GM15510 (cell line): ENCODE results near the gene UVRAG.
A peak's percentile ranks its signal among the peaks of the same experiment; 100 is the strongest.

ENCODE experiments used
- POLR2A ChIP-seq: IDR thresholded peaks from 3 replicates; pipeline ENCODE4 v1.6.1; 2011; ENCODE audit warnings: borderline replicate concordance; ENCODE audit not compliant: insufficient read length; ENCODE audit errors: extremely low read depth

Gene UVRAG

DNA sequence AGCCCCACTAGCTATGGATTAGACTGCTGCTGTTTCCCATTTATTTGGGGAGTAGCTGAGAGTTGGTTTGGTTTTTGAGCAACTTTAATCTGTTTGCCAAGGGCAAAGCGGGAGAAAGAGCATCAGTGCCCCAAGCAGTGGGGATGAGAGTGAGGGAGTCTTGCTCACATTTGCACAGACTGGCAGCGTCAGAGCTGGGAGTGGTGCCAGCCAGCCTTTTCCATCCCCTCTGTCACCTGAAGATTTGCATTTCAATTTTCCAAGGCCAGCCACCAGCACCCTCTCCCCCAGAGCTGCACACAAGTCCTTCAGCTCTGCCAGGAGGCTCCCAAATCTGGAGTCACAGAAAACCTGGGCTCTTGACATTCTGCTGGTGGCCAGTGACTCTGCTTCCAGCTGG lies 21.0 kb upstream of the UVRAG start:
- no peak for TF ChIP-seq POLR2A

DNA sequence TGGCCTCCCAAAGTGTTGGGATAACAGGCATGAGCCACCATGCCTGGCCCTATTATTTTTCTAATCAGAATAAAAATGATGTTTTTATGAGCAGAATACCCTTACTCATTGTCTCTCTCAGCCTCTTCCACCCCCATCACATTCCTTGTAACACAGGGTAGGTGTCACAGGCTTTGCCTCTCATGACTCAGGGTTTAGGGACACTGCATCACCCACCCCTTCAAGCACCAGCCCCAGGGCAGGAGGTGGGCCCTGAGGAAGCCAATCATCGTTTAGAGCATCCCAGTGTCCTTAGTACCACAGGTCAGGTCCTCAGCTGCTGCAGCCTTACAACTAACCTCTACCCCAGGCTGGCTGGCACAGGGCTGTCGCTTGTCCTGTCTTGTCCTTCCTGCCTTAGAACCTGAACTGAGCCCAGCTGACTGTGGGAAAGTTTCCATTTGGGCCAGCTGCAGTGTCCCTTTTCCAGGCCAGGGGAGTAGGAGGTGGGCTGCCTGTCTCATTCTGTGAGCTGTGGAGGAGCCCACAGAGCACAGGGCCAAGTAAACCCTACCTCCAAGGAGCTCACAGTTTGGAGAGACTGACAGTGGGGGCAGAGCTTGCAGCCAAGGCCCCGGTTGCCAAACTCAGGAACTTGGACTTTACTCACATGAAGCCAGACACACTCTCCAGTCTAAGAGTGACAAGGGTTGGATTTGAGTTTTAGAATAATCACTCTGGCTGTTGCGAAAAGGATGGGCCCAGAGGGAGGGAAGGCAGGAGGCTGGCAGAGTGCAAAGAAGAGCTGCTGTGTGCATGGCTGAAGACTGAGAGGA lies 19.5 kb upstream of the UVRAG start:
- no peak for TF ChIP-seq POLR2A

DNA sequence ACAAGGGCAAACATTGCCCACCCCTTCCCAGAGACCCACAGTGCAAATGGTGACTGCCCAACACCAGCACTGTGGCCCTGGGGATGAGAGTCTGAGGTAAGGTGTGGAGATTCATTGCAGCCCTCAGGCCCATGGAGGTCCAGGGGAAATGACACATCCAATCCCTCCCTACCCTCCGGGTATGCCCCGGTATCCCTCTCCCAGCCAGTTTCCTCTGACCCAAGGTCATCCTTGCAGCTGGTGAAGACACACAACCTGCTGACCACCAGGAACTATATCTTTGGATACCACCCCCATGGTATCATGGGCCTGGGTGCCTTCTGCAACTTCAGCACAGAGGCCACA lies 18.9 kb upstream of the UVRAG start:
- TF ChIP-seq POLR2A, result no peak

DNA sequence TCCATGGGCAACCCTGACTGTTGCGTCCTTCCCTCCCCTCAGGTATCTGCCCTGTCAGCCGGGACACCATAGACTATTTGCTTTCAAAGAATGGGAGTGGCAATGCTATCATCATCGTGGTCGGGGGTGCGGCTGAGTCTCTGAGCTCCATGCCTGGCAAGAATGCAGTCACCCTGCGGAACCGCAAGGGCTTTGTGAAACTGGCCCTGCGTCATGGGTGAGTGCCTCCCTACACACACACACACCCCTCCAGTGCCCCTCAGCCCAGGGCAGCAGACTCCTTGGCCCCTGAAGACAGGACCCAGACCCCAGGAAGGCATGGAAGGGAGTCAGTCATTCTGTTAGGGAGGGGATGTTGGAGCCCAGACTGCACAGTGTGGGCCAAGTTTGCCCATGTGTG lies 17.9 kb upstream of the UVRAG start:
- TF ChIP-seq POLR2A, result no peak

DNA sequence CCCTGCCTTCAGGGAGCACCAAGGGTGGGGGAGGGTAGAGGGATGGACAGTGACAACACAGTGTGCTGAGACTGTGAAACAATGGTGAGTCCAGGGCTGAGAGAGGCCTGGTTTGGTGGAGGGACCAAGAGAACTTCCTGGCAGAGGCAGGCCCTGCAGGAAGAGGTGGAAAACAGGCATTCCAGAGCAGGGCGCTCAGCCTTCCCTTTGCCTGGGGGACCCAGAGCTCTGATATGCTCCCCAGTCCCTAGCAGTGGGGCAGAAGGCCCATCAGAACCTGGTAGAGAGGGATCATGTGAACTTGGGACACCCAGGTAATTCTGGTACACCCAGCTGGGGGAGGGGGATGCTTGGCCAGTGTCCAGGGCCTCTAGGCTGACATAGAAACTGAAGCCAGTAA lies 17.2 kb upstream of the UVRAG start:
- no peak for TF ChIP-seq POLR2A

DNA sequence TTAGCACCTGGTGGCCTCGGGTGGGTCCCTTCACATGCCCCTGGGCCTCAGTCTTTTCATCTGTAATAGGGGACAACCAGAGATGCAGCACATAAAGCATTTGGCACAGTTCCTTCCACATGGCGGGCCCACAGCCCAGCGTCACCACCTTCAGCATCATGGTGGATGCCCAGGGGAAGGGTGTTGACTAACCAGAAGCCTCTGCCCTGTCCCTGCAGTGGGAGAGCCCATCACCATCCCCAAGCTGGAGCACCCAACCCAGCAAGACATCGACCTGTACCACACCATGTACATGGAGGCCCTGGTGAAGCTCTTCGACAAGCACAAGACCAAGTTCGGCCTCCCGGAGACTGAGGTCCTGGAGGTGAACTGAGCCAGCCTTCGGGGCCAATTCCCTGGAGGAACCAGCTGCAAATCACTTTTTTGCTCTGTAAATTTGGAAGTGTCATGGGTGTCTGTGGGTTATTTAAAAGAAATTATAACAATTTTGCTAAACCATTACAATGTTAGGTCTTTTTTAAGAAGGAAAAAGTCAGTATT lies 14.8 kb upstream of the UVRAG start:
- no peak for TF ChIP-seq POLR2A

DNA sequence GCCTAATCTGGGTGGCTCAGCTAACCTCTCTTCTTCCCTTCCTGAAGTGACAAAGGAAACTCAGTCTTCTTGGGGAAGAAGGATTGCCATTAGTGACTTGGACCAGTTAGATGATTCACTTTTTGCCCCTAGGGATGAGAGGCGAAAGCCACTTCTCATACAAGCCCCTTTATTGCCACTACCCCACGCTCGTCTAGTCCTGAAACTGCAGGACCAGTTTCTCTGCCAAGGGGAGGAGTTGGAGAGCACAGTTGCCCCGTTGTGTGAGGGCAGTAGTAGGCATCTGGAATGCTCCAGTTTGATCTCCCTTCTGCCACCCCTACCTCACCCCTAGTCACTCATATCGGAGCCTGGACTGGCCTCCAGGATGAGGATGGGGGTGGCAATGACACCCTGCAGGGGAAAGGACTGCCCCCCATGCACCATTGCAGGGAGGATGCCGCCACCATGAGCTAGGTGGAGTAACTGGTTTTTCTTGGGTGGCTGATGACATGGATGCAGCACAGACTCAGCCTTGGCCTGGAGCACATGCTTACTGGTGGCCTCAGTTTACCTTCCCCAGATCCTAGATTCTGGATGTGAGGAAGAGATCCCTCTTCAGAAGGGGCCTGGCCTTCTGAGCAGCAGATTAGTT lies 14.2 kb upstream of the UVRAG start:
- no peak for TF ChIP-seq POLR2A

DNA sequence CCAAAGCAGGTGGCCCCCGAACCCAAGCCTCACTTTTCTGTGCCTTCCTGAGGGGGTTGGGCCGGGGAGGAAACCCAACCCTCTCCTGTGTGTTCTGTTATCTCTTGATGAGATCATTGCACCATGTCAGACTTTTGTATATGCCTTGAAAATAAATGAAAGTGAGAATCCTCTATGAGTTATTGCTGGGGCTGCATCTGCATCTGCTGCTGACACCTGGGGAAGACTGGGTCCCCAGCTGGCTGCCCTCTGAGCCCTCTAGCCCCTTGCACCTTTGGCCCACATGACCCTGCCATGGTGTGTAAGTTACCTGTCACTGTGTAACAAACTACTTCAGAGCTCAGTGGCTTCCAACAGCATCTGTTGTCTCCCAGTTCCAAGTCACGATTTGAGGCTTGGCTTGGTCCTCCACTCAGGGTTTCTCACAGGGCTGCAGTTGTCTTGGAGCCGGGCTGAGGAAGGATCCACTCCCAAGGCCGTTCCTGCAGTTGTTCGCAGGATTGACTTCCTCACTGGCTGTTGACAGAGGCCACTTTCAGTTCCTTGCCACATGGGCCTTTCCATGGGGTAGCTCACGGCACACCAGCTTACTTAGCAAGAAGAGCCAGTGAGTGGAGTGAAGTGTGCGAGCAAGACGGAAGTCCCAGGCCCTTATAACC lies 13.5 kb upstream of the UVRAG start:
- TF ChIP-seq POLR2A, result no peak

DNA sequence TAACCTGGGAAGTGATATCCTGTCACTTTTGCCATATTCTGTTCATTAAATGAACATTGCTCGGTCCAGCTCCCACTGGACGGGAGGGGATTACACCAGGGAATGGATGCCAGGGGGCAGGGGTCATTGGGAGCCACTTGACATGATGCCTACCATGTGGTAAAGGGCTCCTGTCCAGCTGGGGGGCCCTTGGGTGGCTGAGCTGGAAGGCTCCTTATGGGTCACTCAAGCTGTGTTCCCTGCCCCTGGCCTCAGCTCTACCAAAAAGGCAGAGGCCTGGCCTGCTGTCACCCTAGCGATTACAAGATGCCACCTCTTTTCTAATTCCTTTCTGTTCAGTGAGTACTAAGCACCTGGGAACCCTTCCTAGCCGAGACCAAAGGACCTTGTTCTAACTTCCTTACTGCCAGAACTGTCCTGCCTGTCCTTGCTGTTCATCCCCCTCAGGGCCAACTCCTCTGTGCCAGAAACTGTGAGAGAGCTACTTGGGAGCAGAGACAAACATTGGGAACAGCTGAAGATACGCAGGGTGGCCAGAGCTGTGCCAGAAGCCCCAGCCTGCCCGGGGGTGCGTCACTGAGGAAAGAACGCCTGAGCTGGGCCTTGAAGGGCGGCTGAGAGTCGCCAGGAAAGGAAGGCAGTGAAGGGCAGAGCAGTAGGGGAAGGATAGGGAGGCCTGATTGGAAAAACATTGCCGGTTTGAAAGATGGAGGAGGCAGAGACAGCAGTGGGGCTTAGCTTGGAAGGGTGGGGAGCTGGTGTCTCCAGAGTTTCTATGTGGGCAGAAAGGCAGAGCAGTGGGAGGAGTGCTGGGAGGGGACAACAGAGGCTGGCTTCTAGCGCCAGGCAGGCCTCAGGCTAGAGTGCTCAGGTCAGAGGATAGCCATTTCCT lies 12.7 kb upstream of the UVRAG start:
- no peak for TF ChIP-seq POLR2A

DNA sequence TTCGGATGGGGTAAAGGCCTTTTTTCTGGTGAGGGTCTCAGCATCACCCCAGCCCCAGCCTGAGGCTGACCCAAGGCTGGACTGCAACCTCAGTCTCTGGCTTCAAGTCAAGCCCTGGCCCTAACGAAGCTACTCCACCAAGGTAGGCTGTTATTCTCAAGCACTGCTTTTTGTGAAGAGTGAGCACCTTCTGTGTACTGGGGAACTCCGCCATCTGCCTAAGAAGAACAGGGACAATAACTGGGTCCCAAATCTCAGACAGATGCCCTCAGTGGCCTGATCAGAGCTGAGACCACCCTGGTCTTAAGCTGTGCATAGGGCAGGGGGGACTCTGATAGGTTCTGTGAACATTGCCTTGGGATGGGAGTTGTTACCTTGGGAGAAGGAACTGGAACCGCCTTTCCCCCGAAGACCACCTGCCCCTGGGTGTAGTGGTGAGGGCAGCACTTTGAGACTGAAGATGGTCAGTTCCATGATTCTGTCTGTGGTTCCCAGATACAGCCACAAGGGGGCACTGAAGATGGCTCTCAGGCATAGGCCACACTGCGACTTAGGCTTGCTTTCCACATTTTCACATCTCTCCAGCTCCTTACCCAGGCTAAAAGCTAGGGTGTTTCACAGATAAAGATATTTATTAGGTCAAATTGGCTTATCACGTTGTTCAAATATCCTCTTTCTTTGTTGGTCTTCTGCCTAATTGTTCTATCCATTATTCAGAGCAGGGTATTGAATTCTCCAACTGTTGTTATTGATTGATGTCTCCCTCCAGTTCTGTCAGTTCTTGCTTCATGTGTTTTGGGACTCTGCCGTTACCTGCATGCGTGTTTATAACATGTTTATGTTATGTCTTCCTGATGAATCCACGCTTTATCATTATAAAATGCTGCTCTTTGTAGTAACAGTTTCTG lies 11.8 kb upstream of the UVRAG start:
- TF ChIP-seq POLR2A, result no peak

DNA sequence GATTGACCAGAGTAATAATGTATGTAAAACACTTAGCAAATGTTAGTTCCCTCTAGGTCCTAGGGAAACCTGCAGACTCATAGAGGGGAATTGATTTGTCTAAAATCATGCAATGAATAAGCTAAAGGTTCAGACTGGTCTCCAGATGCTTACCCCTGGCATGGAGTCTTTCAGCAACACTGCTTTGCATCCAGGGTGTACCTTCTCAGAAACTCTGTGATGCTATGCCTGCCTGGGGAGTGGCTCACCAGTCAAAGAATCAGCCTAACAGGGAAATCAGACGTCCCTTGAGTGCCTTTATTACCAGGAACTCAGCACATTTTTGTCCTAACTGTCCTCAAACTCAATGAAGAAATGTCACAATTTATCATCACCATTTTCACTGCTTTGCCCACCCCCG lies 5.9 kb upstream of the UVRAG start:
- TF ChIP-seq POLR2A, result no peak

DNA sequence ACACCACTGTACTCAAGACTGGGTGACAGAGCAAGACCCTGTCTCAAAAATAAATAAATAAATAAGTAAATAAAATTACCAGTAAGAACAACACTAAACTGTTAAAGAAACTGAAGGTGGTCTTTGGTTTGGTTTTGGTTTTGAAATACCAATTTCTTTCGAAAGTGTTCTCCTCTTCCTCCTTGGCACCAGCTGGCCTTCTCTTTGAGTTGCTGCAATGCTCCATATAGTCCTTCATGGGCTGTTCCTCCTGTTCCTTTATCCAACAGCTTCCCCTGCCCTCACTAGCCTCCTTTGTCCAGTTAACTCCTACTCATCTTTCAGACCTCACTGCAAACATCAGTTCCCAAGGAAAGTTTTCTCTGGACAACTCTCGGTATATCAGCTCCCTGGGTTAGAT lies 5.0 kb upstream of the UVRAG start:
- no peak for TF ChIP-seq POLR2A

DNA sequence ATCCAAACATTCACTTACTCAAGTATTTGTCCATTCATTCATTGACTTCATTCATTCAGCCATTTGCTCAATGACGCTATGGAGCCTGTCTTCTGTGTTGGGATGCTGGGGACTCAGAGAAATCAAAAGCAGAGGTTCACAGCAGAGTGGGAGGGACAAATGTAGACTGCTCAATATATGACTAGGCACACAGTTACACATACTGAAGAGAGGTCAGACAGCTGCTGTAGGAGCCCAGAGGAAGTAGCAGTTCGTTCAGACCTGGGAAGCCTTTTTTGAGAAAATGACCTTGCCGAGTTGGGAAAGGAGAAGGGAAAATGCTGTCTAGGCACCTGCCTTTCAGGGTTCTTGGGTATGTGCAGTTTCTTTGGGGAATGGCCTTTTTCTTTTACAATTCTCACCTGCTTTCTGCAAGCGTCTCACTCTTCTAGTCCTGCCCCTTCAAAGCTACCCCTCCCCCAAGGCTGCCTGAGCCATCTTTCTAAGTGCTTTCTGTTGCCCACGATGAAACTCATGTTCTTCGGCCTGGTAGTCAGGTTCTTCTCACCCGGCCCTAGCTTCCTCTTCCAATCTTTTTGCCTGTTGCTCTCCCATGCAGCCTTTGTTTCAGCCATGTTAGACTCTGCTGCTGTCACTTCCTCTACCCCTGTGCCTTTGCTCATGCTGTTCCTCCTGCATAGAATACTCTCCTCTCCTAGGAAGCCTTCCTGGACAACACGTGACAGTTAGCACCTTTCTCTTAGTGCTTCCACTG lies 4.2 kb upstream of the UVRAG start:
- TF ChIP-seq POLR2A, result peak; percentile 53

DNA sequence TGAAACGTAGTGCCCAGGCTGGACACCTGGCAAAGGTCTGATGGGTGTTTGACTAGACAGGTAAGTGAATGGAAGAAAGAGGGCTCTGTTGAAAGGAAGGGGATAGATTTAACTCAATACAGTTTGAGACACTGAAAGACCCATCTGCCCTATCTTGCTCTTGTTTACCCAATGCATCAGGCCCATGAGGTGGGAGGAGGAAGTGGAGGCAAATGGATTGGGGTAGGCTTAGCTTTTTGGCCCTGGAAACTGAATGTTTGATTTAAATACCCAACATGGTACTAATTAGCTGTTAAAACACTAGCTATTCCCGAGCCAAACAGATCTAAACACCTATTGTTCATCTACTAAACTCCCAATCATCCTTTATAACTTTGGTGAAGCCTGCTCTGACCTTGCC lies 3.5 kb upstream of the UVRAG start:
- no peak for TF ChIP-seq POLR2A

DNA sequence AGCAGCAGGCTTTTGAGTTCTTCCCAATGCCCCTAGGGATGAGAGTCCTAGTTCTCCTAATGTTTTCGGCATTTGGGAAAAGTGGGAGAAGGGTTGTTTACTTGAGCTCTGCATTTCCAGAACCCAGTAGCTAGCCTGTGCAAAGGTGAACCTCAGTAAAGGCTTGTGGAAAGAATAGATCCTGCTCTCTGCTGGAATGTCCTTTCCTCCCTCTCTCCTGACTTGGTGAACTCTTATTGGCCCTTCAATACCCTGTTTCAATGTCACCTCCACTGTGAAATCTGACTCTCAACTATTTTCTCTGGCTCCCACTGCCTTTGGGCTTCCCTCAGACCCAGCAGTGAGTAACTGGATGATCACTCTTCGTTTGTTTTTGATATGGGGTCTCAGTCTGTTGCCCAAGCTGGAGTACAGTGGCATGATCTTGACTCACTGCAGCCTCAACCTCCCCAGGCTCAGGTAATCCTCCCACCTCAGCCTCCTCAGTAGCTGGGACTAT lies 2.4 kb upstream of the UVRAG start:
- no peak for TF ChIP-seq POLR2A
